Transverse colon (tissue), 3 donors: ENCODE measurements around the gene ZIC4.

Experiments
- CTCF ChIP-seq, 5 experiments: fragments of 200-600 bp in 3 of 5; fragments of 450-650 bp in 2 of 5; sonication (generic) in 3 of 5; IDR thresholded peaks; 1 replicate in 2 of 5; 2 replicates in 3 of 5; pipeline ENCODE4 v1.5.1; 2016 to 2017; ENCODE audit warnings: antibody characterized with exemption in 5 of 5, inconsistent platforms in 3 of 5, mild to moderate bottlenecking in 2 of 5, moderate library complexity in 1 of 5
- POLR2A ChIP-seq: fragments of 450-650 bp; IDR thresholded peaks from one replicate; pipeline ENCODE4 v1.6.1; 2016; ENCODE audit warnings: antibody characterized with exemption, mild to moderate bottlenecking, moderate library complexity

DNA sequence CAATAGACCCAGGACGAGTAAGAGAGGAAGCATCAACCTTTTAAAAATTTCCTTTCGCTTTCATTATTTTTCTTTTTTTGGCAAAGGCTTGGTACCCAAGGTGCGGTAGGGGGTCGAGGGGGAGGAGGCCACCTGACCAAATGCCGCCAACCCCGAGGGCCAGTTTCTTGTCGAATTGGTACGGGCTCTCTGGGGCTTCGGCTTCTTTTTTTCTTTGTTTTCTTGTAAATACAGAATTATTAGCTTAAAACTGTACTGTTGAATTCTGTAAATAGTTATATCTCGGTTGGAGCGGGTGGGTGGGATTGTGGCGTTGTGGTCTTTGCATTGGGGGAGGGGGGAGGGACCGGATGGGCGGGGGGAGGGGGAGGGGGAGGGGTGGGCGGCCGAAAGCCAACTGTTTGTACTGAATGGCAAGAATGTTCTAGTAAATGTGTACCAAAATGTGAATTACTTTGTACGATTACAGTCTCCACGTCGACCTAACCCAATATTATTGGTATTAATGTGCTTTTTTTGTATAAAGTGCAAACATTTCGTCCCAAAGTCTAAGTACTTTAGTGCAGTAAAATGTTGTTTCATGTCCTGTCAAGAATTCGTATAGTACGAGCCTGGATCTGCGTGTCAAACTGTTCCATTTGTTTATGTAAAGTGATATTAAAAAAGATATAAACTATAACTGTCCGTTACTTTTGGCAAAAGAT is 7.5 kb upstream of the ZIC4 start:
- no peak for TF ChIP-seq CTCF (IDR thresholded peaks at IDR 0.05)
- no peak for TF ChIP-seq POLR2A
